Liver (tissue), 9 donors: Measurements from ENCODE around the gene DNAH10. TPM values are rescaled to one million over a fixed set of nuclear protein-coding genes. Genes with fewer than 3 reads are reported as not detected.

Experiments used
- DNase-seq: peaks from one replicate; pipeline ENCODE4 v3.0.0-alpha.2; 2017; ENCODE audit warnings: low spot score
- H3K27ac ChIP-seq, 2 donors: one replicate each; pipeline ENCODE4 v1.7.0; 2013; ENCODE audit warnings: inconsistent platforms in 2 of 2, low read length in 2 of 2, control low read depth in 1 of 2, low read depth in 1 of 2, mild to moderate bottlenecking in 1 of 2
- H3K27me3 ChIP-seq, 4 donors: one replicate each; pipeline versions ENCODE4 v1.6.1 to v1.7.0; 2013; ENCODE audit warnings: low read length in 3 of 4, inconsistent platforms in 1 of 4, mild to moderate bottlenecking in 1 of 4, moderate library complexity in 1 of 4; ENCODE audit not compliant: control insufficient read depth in 4 of 4, insufficient read depth in 4 of 4
- H3K36me3 ChIP-seq, 4 donors: one replicate each; pipeline versions ENCODE4 v1.6.1 to v1.7.0; 2013; ENCODE audit warnings: low read length in 3 of 4, mild to moderate bottlenecking in 3 of 4, low read depth in 1 of 4, moderate library complexity in 1 of 4; ENCODE audit not compliant: control insufficient read depth in 4 of 4, insufficient read depth in 3 of 4
- H3K4me1 ChIP-seq, 4 donors: one replicate each; pipeline versions ENCODE4 v1.6.1 to v1.7.0; 2013; ENCODE audit warnings: low read length in 3 of 4, mild to moderate bottlenecking in 3 of 4, moderate library complexity in 1 of 4; ENCODE audit not compliant: control insufficient read depth in 4 of 4, insufficient read depth in 4 of 4
- H3K4me3 ChIP-seq, 3 donors: one replicate each; pipeline versions ENCODE4 v1.6.1 to v1.7.0; 2013; ENCODE audit warnings: low read length in 3 of 3, control low read depth in 1 of 3, low read depth in 1 of 3, mild to moderate bottlenecking in 1 of 3
- H3K9ac ChIP-seq, 2 donors: one replicate each; pipeline ENCODE4 v1.7.0; 2013; ENCODE audit warnings: low read length in 2 of 2, mild to moderate bottlenecking in 2 of 2, moderate library complexity in 2 of 2, control low read depth in 1 of 2, low read depth in 1 of 2
- H3K9me3 ChIP-seq, 4 donors: one replicate each; pipeline versions ENCODE4 v1.6.1 to v1.7.0; 2013; ENCODE audit warnings: low read length in 3 of 4; ENCODE audit not compliant: control insufficient read depth in 4 of 4
- EGR1 ChIP-seq, 2 donors: IDR thresholded peaks; 2 replicates each; pipeline ENCODE4 v1.6.1; 2016 to 2018; ENCODE audit warnings: antibody characterized with exemption in 2 of 2, low read depth in 2 of 2
- FOXA1 ChIP-seq: IDR thresholded peaks from 2 replicates; pipeline ENCODE4 v1.6.1; 2016; ENCODE audit warnings: antibody characterized with exemption
- FOXA2 ChIP-seq: IDR thresholded peaks from 2 replicates; pipeline ENCODE4 v1.6.1; 2016; ENCODE audit warnings: antibody characterized with exemption
- GABPA ChIP-seq, 2 donors: IDR thresholded peaks in 1 of 2; conservative IDR thresholded peaks in 1 of 2; 2 replicates each; pipeline ENCODE4 v1.6.1; 2016; ENCODE audit warnings: antibody characterized with exemption in 2 of 2, mild to moderate bottlenecking in 1 of 2, moderate library complexity in 1 of 2
- HNF4A ChIP-seq, 2 donors: conservative IDR thresholded peaks; 2 replicates each; pipeline ENCODE4 v1.6.1; 2016; ENCODE audit warnings: antibody characterized with exemption in 2 of 2, mild to moderate bottlenecking in 2 of 2
- HNF4G ChIP-seq: IDR thresholded peaks from 2 replicates; pipeline ENCODE4 v1.6.1; 2016; ENCODE audit warnings: antibody characterized with exemption
- NR2F2 ChIP-seq: IDR thresholded peaks from 2 replicates; pipeline ENCODE4 v1.6.1; 2016; ENCODE audit warnings: antibody characterized with exemption
- RAD21 ChIP-seq, 2 donors: IDR thresholded peaks; 2 replicates each; pipeline ENCODE4 v1.6.1; 2016; ENCODE audit warnings: antibody characterized with exemption in 2 of 2, mild to moderate bottlenecking in 2 of 2
- RXRA ChIP-seq, 2 donors: IDR thresholded peaks; 2 replicates each; pipeline ENCODE4 v1.6.1; 2017 to 2018; ENCODE audit warnings: antibody characterized with exemption in 2 of 2, mild to moderate bottlenecking in 1 of 2
- SP1 ChIP-seq: IDR thresholded peaks from 2 replicates; pipeline ENCODE4 v1.6.1; 2018; ENCODE audit warnings: antibody characterized with exemption, mild to moderate bottlenecking
- TAF1 ChIP-seq: conservative IDR thresholded peaks from 2 replicates; pipeline ENCODE4 v1.6.1; 2016; ENCODE audit warnings: antibody characterized with exemption, mild to moderate bottlenecking
- YY1 ChIP-seq: IDR thresholded peaks from 2 replicates; pipeline ENCODE4 v1.6.1; 2016; ENCODE audit warnings: antibody characterized with exemption, mild to moderate bottlenecking
- WGBS: extraction: QIAGEN DNeasy Blood & Tissue Kit; methylation state at CpG from one replicate; pipeline ENCODE4 v1.1.7; 2013; 5-methylcytosine and 5-hydroxymethylcytosine counted together
- polyA plus RNA-seq, 2 donors: library from polyadenylated mRNA; stranded (reverse) in 1 of 2; unstranded in 1 of 2; fragments of 200-250 nt in 1 of 2; fragments of >200 nt in 1 of 2; fragmentation: Nextera tagmentation in 1 of 2; extraction: Ambion mirVana in 1 of 2; gene quantifications; one replicate each; pipeline versions ENCODE4 v1.2.1 to v1.2.3, GENCODE V29; 2013 to 2015
- total RNA-seq, 2 donors: library from RNA; depleted of rRNA; stranded (reverse); fragments of >200 nt; gene quantifications; one replicate each; pipeline ENCODE4 v1.2.3, GENCODE V29; 2014
- TF ChIP-seq, protein P1 (sequence below): IDR thresholded peaks from 2 replicates; pipeline ENCODE4 v1.6.1; 2016; ENCODE audit warnings: antibody characterized with exemption
- TF ChIP-seq, protein P2 (sequence below): IDR thresholded peaks from 2 replicates; pipeline ENCODE4 v1.6.1; 2016; ENCODE audit warnings: antibody characterized with exemption
- TF ChIP-seq, protein P3 (sequence below): fragments of 150-350 bp; IDR thresholded peaks from 2 replicates; pipeline ENCODE4 v1.5.1; 2017; ENCODE audit warnings: improper control_type of control experiment, low read depth, low read length; ENCODE audit not compliant: missing input control
- TF ChIP-seq, protein P4 (sequence below): IDR thresholded peaks from 2 replicates; pipeline ENCODE4 v1.6.1; 2016; ENCODE audit warnings: antibody characterized with exemption
- TF ChIP-seq, protein P5 (sequence below): IDR thresholded peaks from 2 replicates; pipeline ENCODE4 v1.6.1; 2016; ENCODE audit warnings: antibody characterized with exemption, mild to moderate bottlenecking
- donor health status: healthy.
- donor health status: healthy.
- donor health status: healthy.
- donor health status: healthy.
- donor health status: healthy.

DNAH10 gene
- total and polyA plus RNA-seq, 4 donors, result 0.05 to 0.47 (median 0.07) TPM

DNA sequence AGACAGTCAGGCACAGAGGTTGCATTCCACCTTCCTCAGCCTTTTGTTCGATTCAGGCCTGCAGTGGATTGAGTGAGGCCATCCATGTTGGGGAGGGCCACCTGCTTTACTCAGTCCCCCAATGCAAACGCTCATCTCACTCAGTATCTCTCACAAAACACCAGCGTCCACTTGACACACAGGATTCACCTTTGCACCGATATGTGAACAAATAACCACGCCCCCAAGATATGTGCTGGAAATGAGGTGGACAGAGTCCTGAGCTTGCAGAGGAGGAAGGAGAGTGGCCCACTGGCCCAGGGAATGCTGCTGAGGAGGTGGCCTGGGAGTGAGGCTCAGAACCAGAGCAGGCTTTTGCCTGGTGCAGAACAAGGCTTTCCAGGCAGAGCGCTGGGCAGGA, 60.7 kb downstream of the DNAH10 start:
- Histone ChIP-seq H3K27me3 (no peaks in the 10 kb centered on the region), H3K27ac (no peak overlapping the region), H3K4me1 (no peaks in the 10 kb centered on the region), H3K9ac (no peak overlapping the region), H3K9me3 (peaks cover 0 to 4% (median 2%) of the 10 kb centered on the region in 4 donors), H3K36me3 (no peaks in the 10 kb centered on the region), H3K4me3 (no peak overlapping the region)
- no peak for DNase-seq
- peak in 1 of 2 donors; percentile 9 for TF ChIP-seq HNF4A (conservative IDR thresholded peaks at IDR 0.05)
- TF ChIP-seq, protein P1, sequence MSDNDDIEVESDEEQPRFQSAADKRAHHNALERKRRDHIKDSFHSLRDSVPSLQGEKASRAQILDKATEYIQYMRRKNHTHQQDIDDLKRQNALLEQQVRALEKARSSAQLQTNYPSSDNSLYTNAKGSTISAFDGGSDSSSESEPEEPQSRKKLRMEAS, result no peak
- TF ChIP-seq TAF1, result no peak
- no peak for TF ChIP-seq HNF4G
- TF ChIP-seq RAD21 (IDR thresholded peaks at IDR 0.05), result no peak
- WGBS, result 46% methylated on average over 6 of the region's 6 CpGs

DNA sequence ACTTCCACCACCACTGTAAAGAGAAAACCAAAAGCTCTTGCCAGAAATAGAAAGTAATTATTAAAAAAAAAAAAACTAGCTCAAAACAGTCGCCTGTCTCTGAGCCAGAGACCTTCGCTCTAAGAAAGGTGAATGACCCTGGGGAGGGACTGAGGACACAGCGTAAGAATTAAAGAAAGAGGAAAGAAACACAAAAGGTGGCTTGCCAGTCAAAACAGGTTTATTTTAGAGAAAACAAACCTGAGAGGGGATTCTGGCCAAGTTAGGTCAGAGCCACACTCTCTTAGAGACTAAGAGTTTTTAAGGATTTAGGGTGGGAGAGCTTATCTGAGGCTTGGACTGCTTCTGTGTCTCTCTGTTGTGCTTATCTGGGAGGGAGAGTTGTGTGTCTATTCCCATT, 66.0 kb downstream of the DNAH10 start:
- Histone ChIP-seq H3K9me3 (peaks cover 0 to 11% (median 4%) of the 10 kb centered on the region in 4 donors), H3K27me3 (no peaks in the 10 kb centered on the region), H3K27ac (no peak overlapping the region), H3K36me3 (no peaks in the 10 kb centered on the region), H3K4me3 (no peak overlapping the region), H3K9ac (no peak overlapping the region), H3K4me1 (no peaks in the 10 kb centered on the region)
- WGBS, result 33% methylated on average over 3 of the region's 3 CpGs
- TF ChIP-seq FOXA1, result no peak
- TF ChIP-seq TAF1, result no peak
- no peak for TF ChIP-seq RXRA (IDR thresholded peaks at IDR 0.05)
- TF ChIP-seq, protein P2, sequence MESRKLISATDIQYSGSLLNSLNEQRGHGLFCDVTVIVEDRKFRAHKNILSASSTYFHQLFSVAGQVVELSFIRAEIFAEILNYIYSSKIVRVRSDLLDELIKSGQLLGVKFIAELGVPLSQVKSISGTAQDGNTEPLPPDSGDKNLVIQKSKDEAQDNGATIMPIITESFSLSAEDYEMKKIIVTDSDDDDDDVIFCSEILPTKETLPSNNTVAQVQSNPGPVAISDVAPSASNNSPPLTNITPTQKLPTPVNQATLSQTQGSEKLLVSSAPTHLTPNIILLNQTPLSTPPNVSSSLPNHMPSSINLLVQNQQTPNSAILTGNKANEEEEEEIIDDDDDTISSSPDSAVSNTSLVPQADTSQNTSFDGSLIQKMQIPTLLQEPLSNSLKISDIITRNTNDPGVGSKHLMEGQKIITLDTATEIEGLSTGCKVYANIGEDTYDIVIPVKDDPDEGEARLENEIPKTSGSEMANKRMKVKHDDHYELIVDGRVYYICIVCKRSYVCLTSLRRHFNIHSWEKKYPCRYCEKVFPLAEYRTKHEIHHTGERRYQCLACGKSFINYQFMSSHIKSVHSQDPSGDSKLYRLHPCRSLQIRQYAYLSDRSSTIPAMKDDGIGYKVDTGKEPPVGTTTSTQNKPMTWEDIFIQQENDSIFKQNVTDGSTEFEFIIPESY, result no peak
- no peak for TF ChIP-seq EGR1 (IDR thresholded peaks at IDR 0.05; ENCODE audit: low read depth in 2 of 2)
- TF ChIP-seq FOXA2, result no peak
- no peak for DNase-seq

DNA sequence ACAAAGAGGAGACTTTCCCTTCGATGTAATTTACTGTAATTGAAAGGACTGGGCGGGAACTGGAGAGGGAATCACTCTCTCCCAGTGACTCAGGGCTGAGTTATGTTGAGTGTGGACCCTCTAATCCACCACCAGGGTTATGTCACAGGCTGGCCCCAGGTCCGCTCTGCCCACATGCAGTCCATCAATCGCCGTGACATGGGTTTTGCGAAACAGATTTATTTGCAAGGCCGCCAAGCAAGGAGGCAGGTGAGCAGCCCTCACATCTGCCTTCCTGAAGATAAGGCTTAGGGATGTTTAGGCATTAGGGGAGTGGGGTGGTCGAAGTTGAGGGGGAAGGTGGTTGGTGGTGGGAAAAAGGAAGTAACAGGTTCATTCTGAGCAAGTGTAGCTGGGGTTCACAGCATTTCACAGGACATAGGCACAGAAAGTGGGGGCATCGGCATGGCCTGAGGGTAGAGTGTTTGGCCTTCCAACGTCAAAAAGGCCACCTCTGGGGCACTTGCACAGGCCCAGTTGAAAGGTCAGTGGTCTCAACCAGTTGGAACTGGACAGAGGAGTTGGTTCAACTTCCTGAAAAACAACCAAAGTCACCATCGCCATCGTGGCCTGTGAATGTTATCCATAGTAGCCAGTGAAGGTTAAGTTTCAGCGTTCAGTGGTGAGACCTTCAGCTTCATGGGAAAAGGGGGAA, 66.9 kb downstream of the DNAH10 start:
- peaks cover 0 to 11% (median 4%) of the 10 kb centered on the region in 4 donors for H3K9me3 ChIP-seq
- DNase-seq, result no peak
- no peaks in the 10 kb centered on the region for H3K27me3 ChIP-seq
- H3K4me1 ChIP-seq, result no peaks in the 10 kb centered on the region
- 86% methylated on average over 13 of the region's 13 CpGs for WGBS
- no peak overlapping the region for H3K9ac ChIP-seq
- no peak overlapping the region for H3K4me3 ChIP-seq
- no peaks in the 10 kb centered on the region for H3K36me3 ChIP-seq
- no peak overlapping the region for H3K27ac ChIP-seq
- TF ChIP-seq FOXA1 (no peak), TAF1 (no peak), NR2F2 (no peak), HNF4A (conservative IDR thresholded peaks at IDR 0.05) (no peak), GABPA (IDR thresholded peaks at IDR 0.05 in 1 of 2, conservative IDR thresholded peaks at IDR 0.05 in 1 of 2) (no peak), SP1 (no peak), EGR1 (IDR thresholded peaks at IDR 0.05; ENCODE audit: low read depth in 2 of 2) (no peak), YY1 (no peak)
- TF ChIP-seq, protein P3, sequence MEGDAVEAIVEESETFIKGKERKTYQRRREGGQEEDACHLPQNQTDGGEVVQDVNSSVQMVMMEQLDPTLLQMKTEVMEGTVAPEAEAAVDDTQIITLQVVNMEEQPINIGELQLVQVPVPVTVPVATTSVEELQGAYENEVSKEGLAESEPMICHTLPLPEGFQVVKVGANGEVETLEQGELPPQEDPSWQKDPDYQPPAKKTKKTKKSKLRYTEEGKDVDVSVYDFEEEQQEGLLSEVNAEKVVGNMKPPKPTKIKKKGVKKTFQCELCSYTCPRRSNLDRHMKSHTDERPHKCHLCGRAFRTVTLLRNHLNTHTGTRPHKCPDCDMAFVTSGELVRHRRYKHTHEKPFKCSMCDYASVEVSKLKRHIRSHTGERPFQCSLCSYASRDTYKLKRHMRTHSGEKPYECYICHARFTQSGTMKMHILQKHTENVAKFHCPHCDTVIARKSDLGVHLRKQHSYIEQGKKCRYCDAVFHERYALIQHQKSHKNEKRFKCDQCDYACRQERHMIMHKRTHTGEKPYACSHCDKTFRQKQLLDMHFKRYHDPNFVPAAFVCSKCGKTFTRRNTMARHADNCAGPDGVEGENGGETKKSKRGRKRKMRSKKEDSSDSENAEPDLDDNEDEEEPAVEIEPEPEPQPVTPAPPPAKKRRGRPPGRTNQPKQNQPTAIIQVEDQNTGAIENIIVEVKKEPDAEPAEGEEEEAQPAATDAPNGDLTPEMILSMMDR, result no peak
- TF ChIP-seq, protein P4, sequence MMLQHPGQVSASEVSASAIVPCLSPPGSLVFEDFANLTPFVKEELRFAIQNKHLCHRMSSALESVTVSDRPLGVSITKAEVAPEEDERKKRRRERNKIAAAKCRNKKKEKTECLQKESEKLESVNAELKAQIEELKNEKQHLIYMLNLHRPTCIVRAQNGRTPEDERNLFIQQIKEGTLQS, result no peak
- TF ChIP-seq, protein P5, sequence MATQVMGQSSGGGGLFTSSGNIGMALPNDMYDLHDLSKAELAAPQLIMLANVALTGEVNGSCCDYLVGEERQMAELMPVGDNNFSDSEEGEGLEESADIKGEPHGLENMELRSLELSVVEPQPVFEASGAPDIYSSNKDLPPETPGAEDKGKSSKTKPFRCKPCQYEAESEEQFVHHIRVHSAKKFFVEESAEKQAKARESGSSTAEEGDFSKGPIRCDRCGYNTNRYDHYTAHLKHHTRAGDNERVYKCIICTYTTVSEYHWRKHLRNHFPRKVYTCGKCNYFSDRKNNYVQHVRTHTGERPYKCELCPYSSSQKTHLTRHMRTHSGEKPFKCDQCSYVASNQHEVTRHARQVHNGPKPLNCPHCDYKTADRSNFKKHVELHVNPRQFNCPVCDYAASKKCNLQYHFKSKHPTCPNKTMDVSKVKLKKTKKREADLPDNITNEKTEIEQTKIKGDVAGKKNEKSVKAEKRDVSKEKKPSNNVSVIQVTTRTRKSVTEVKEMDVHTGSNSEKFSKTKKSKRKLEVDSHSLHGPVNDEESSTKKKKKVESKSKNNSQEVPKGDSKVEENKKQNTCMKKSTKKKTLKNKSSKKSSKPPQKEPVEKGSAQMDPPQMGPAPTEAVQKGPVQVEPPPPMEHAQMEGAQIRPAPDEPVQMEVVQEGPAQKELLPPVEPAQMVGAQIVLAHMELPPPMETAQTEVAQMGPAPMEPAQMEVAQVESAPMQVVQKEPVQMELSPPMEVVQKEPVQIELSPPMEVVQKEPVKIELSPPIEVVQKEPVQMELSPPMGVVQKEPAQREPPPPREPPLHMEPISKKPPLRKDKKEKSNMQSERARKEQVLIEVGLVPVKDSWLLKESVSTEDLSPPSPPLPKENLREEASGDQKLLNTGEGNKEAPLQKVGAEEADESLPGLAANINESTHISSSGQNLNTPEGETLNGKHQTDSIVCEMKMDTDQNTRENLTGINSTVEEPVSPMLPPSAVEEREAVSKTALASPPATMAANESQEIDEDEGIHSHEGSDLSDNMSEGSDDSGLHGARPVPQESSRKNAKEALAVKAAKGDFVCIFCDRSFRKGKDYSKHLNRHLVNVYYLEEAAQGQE, result no peak
- TF ChIP-seq, protein P2, result no peak
- TF ChIP-seq, protein P1, result no peak
